ENCODE measurements around the gene ZNF649. TPM values are rescaled to one million over a fixed set of nuclear protein-coding genes. Genes with fewer than 3 reads are reported as not detected.
A peak's percentile ranks its signal among the peaks of the same experiment; 100 is the strongest.

ZNF649 gene
- total RNA-seq (2012; rRNA removed) = 5.1 and 5.7 TPM in 2 replicates

GRCh38 chr19:51904331-51905165 lies at the start of gene ZNF649:
ZNF649 (minus strand) TSS chr19:51905017; CDS start chr19:51900107, 4,910 bp downstream.
- Histone ChIP-seq H3K4me1 (ENCODE audit: control insufficient read depth, insufficient read depth, low read length) (peaks cover 3% of the 10 kb centered on the region), H3K9ac (ENCODE audit: low read depth, low read length) (peak within 1 kb of the TSS; percentile 95), H3K9me3 (replicated peaks; ENCODE audit: low read length) (no peaks in the 10 kb centered on the region), H3K4me3 (ENCODE audit: low read length) (peak within 1 kb of the TSS; percentile 93), H3K4me2 (ENCODE audit: low read length) (peak within 1 kb of the TSS; percentile 83), H3K27me3 (ENCODE audit: control insufficient read depth, insufficient read depth, low read length) (peaks cover 4% of the 10 kb centered on the region), H3K36me3 (ENCODE audit: insufficient read depth, low read length) (peaks cover 19% of the 10 kb centered on the region)

GRCh38 chr19:51948975-51949374 lies 44.2 kb upstream of the ZNF649 start:
- Histone ChIP-seq H3K36me3 (ENCODE audit: insufficient read depth, low read length) (peaks cover 26% of the 10 kb centered on the region), H3K4me1 (ENCODE audit: control insufficient read depth, insufficient read depth, low read length) (no peaks in the 10 kb centered on the region), H3K4me3 (ENCODE audit: low read length) (peak overlapping the region; percentile 24), H3K4me2 (ENCODE audit: low read length) (no peak overlapping the region), H3K9ac (ENCODE audit: low read depth, low read length) (no peak overlapping the region), H3K27me3 (ENCODE audit: control insufficient read depth, insufficient read depth, low read length) (no peaks in the 10 kb centered on the region), H3K9me3 (replicated peaks; ENCODE audit: low read length) (peaks cover 49% of the 10 kb centered on the region)

GRCh38 chr19:51946602-51947001 lies 41.8 kb upstream of the ZNF649 start:
- Histone ChIP-seq H3K4me3 (ENCODE audit: low read length) (no peak overlapping the region), H3K9me3 (replicated peaks; ENCODE audit: low read length) (peaks cover 62% of the 10 kb centered on the region), H3K4me2 (ENCODE audit: low read length) (no peak overlapping the region), H3K4me1 (ENCODE audit: control insufficient read depth, insufficient read depth, low read length) (no peaks in the 10 kb centered on the region), H3K9ac (ENCODE audit: low read depth, low read length) (no peak overlapping the region), H3K27me3 (ENCODE audit: control insufficient read depth, insufficient read depth, low read length) (no peaks in the 10 kb centered on the region), H3K36me3 (ENCODE audit: insufficient read depth, low read length) (peaks cover 49% of the 10 kb centered on the region)

- Histone ChIP-seq H3K27me3 (ENCODE audit: control insufficient read depth, insufficient read depth, low read length) (no peaks in the 10 kb centered on the region), H3K4me2 (ENCODE audit: low read length) (no peak overlapping the region), H3K9me3 (replicated peaks; ENCODE audit: low read length) (peaks cover 63% of the 10 kb centered on the region)
Measured at GRCh38 chr19:51944798-51945552, 40.2 kb upstream of the ZNF649 start.

GRCh38 chr19:51938936-51939335 lies 34.1 kb upstream of the ZNF649 start:
- Histone ChIP-seq H3K27me3 (ENCODE audit: control insufficient read depth, insufficient read depth, low read length) (no peaks in the 10 kb centered on the region), H3K4me1 (ENCODE audit: control insufficient read depth, insufficient read depth, low read length) (no peaks in the 10 kb centered on the region), H3K36me3 (ENCODE audit: insufficient read depth, low read length) (peaks cover 66% of the 10 kb centered on the region), H3K4me2 (ENCODE audit: low read length) (no peak overlapping the region), H3K9ac (ENCODE audit: low read depth, low read length) (no peak overlapping the region), H3K4me3 (ENCODE audit: low read length) (no peak overlapping the region), H3K9me3 (replicated peaks; ENCODE audit: low read length) (peaks cover 14% of the 10 kb centered on the region)

More at GRCh38 chr19:51944798-51945552, 40.2 kb upstream of the ZNF649 start:
- no peaks in the 10 kb centered on the region for H3K4me1 ChIP-seq (ENCODE audit: control insufficient read depth, insufficient read depth, low read length)
- H3K9ac ChIP-seq (ENCODE audit: low read depth, low read length) = no peak overlapping the region
- H3K4me3 ChIP-seq (ENCODE audit: low read length) = no peak overlapping the region
- H3K36me3 ChIP-seq (ENCODE audit: insufficient read depth, low read length) = peaks cover 64% of the 10 kb centered on the region

- H3K36me3 ChIP-seq (ENCODE audit: insufficient read depth, low read length) = peaks cover 28% of the 10 kb centered on the region
- H3K27me3 ChIP-seq (ENCODE audit: control insufficient read depth, insufficient read depth, low read length) = no peaks in the 10 kb centered on the region
- H3K4me1 ChIP-seq (ENCODE audit: control insufficient read depth, insufficient read depth, low read length) = no peaks in the 10 kb centered on the region
- H3K4me2 ChIP-seq (ENCODE audit: low read length) = no peak overlapping the region
- no peak overlapping the region for H3K4me3 ChIP-seq (ENCODE audit: low read length)
- no peak overlapping the region for H3K9ac ChIP-seq (ENCODE audit: low read depth, low read length)
- H3K9me3 ChIP-seq (replicated peaks; ENCODE audit: low read length) = no peaks in the 10 kb centered on the region
Measured at GRCh38 chr19:51931921-51932320, 27.1 kb upstream of the ZNF649 start.

- Histone ChIP-seq H3K9me3 (replicated peaks; ENCODE audit: low read length) (peaks cover 8% of the 10 kb centered on the region), H3K27me3 (ENCODE audit: control insufficient read depth, insufficient read depth, low read length) (no peaks in the 10 kb centered on the region), H3K9ac (ENCODE audit: low read depth, low read length) (peak overlapping the region; percentile 87), H3K4me2 (ENCODE audit: low read length) (peak overlapping the region; percentile 81), H3K4me3 (ENCODE audit: low read length) (peak overlapping the region; percentile 85), H3K4me1 (ENCODE audit: control insufficient read depth, insufficient read depth, low read length) (no peaks in the 10 kb centered on the region), H3K36me3 (ENCODE audit: insufficient read depth, low read length) (peaks cover 11% of the 10 kb centered on the region)
Measured at GRCh38 chr19:51927859-51928258, 23.0 kb upstream of the ZNF649 start.

- peaks cover 14% of the 10 kb centered on the region for H3K9me3 ChIP-seq (replicated peaks; ENCODE audit: low read length)
- peaks cover 7% of the 10 kb centered on the region for H3K36me3 ChIP-seq (ENCODE audit: insufficient read depth, low read length)
- H3K4me3 ChIP-seq (ENCODE audit: low read length) = peak within 1 kb of the TSS; percentile 85
- peak within 1 kb of the TSS; percentile 81 for H3K4me2 ChIP-seq (ENCODE audit: low read length)
- H3K4me1 ChIP-seq (ENCODE audit: control insufficient read depth, insufficient read depth, low read length) = no peaks in the 10 kb centered on the region
- peak within 1 kb of the TSS; percentile 87 for H3K9ac ChIP-seq (ENCODE audit: low read depth, low read length)
- no peaks in the 10 kb centered on the region for H3K27me3 ChIP-seq (ENCODE audit: control insufficient read depth, insufficient read depth, low read length)
Measured at GRCh38 chr19:51926784-51927741, 22.2 kb upstream of the ZNF649 start, which contains the start of gene ZNF613. ZNF613 (plus strand) TSS chr19:51927472; CDS start chr19:51936221, 8,749 bp downstream.

- peaks cover under 1% of the 10 kb centered on the region for H3K36me3 ChIP-seq (ENCODE audit: insufficient read depth, low read length)
- peak overlapping the region; percentile 81 for H3K4me2 ChIP-seq (ENCODE audit: low read length)
- no peaks in the 10 kb centered on the region for H3K27me3 ChIP-seq (ENCODE audit: control insufficient read depth, insufficient read depth, low read length)
- peaks cover 20% of the 10 kb centered on the region for H3K9me3 ChIP-seq (replicated peaks; ENCODE audit: low read length)
- no peaks in the 10 kb centered on the region for H3K4me1 ChIP-seq (ENCODE audit: control insufficient read depth, insufficient read depth, low read length)
- H3K4me3 ChIP-seq (ENCODE audit: low read length) = peak overlapping the region; percentile 85
- H3K9ac ChIP-seq (ENCODE audit: low read depth, low read length) = peak overlapping the region; percentile 87
Measured at GRCh38 chr19:51926426-51926783, 21.6 kb upstream of the ZNF649 start.

- H3K4me1 ChIP-seq (ENCODE audit: control insufficient read depth, insufficient read depth, low read length) = no peaks in the 10 kb centered on the region
- no peaks in the 10 kb centered on the region for H3K36me3 ChIP-seq (ENCODE audit: insufficient read depth, low read length)
- no peak overlapping the region for H3K4me2 ChIP-seq (ENCODE audit: low read length)
- H3K4me3 ChIP-seq (ENCODE audit: low read length) = no peak overlapping the region
- H3K27me3 ChIP-seq (ENCODE audit: control insufficient read depth, insufficient read depth, low read length) = no peaks in the 10 kb centered on the region
- no peak overlapping the region for H3K9ac ChIP-seq (ENCODE audit: low read depth, low read length)
- H3K9me3 ChIP-seq (replicated peaks; ENCODE audit: low read length) = peaks cover 26% of the 10 kb centered on the region
Measured at GRCh38 chr19:51921949-51922348, 17.1 kb upstream of the ZNF649 start.

GRCh38 chr19:51919606-51920005 lies 14.8 kb upstream of the ZNF649 start:
- Histone ChIP-seq H3K4me2 (ENCODE audit: low read length) (no peak overlapping the region), H3K36me3 (ENCODE audit: insufficient read depth, low read length) (no peaks in the 10 kb centered on the region), H3K4me1 (ENCODE audit: control insufficient read depth, insufficient read depth, low read length) (no peaks in the 10 kb centered on the region), H3K4me3 (ENCODE audit: low read length) (no peak overlapping the region), H3K9me3 (replicated peaks; ENCODE audit: low read length) (peaks cover 42% of the 10 kb centered on the region), H3K27me3 (ENCODE audit: control insufficient read depth, insufficient read depth, low read length) (no peaks in the 10 kb centered on the region), H3K9ac (ENCODE audit: low read depth, low read length) (no peak overlapping the region)

Measured in skeletal muscle satellite cell (primary cell).